Panc1 (cell line): ENCODE measurements around the gene TMEM222. TPM values are rescaled to one million over a fixed set of nuclear protein-coding genes. Genes with fewer than 3 reads are reported as not detected.
A peak's percentile ranks its signal among the peaks of the same experiment; 100 is the strongest.

Experiments used
- ATAC-seq: fragments of 200-7000 bp; cut with Tn5 transposase; 2 replicates; pipeline ENCODE4 v1.9.1; 2020; ENCODE audit warnings: mild to moderate bottlenecking, moderate library complexity
- BruUV-seq: library from RNA; stranded (reverse); fragments of 400-500 nt; replicated peaks from 2 replicates; lab custom pipeline; 2021; lab: Mats Ljungman, UMichigan
- CTCF ChIA-PET: fragments of 300-600 bp; sonication (Branson Sonifier 250); formaldehyde crosslinking; loops from one replicate; lab custom pipeline; 2022; ENCODE audit warnings: antibody characterized with exemption; lab: Charles Lee
- POLR2A ChIA-PET: fragments of 300-600 bp; sonication (Branson Sonifier 250); formaldehyde crosslinking; loops from one replicate; lab custom pipeline; 2022; ENCODE audit warnings: antibody characterized with exemption; lab: Charles Lee
- DNase-seq: peaks from one replicate; pipeline ENCODE4 v3.0.0-alpha.2; 2010; ENCODE audit warnings: low read depth, low spot score
- H3K27ac ChIP-seq: 2 replicates; pipeline ENCODE4 v1.5.1; 2011; ENCODE audit warnings: mild to moderate bottlenecking, low read length, inconsistent platforms
- H3K27me3 ChIP-seq: fragments of 200-500 bp; sonication (Bioruptor generic); 2 replicates; pipeline ENCODE4 v1.6.0; 2014; ENCODE audit warnings: low read length, inconsistent platforms; ENCODE audit not compliant: control insufficient read depth, insufficient read depth
- H3K36me3 ChIP-seq: fragments of 200-500 bp; sonication (Bioruptor generic); 2 replicates; pipeline ENCODE4 v1.5.1; 2014; ENCODE audit warnings: inconsistent platforms, mild to moderate bottlenecking, low read length, moderate library complexity; ENCODE audit not compliant: control insufficient read depth, insufficient read depth
- H3K4me1 ChIP-seq: 2 replicates; pipeline ENCODE4 v1.5.1; 2011; ENCODE audit warnings: inconsistent platforms, mild to moderate bottlenecking, low read length, moderate library complexity; ENCODE audit not compliant: control insufficient read depth, insufficient read depth
- H3K4me3 ChIP-seq, 2 experiments: 2 replicates each; pipeline ENCODE4 v1.5.1; 2011 to 2012; ENCODE audit warnings: low read depth in 2 of 2, low read length in 2 of 2, mild to moderate bottlenecking in 2 of 2, inconsistent platforms in 1 of 2, moderate library complexity in 1 of 2
- H3K9me3 ChIP-seq: fragments of 200-500 bp; sonication (Bioruptor generic); 2 replicates; pipeline ENCODE4 v1.5.1; 2014; ENCODE audit warnings: low read depth, mild to moderate bottlenecking, inconsistent platforms, low read length, moderate library complexity; ENCODE audit not compliant: control insufficient read depth, insufficient read depth
- CTCF ChIP-seq: fragments of 450-650 bp; IDR thresholded peaks from 2 replicates; pipeline ENCODE4 v1.5.1; 2017; ENCODE audit warnings: mild to moderate bottlenecking
- POLR2AphosphoS5 ChIP-seq: IDR thresholded peaks from 2 replicates; pipeline ENCODE4 v1.6.1; 2012; ENCODE audit warnings: mild to moderate bottlenecking, low read depth, low read length, moderate library complexity
- REST ChIP-seq, 2 experiments: IDR thresholded peaks; 2 replicates each; pipeline ENCODE4 v1.6.1; 2011 to 2012; ENCODE audit warnings: low read depth in 2 of 2, control low read depth in 1 of 2, low read length in 1 of 2, mild to moderate bottlenecking in 1 of 2, moderate library complexity in 1 of 2; ENCODE audit not compliant: insufficient read depth in 1 of 2
- SIN3A ChIP-seq: IDR thresholded peaks from 2 replicates; pipeline ENCODE4 v1.6.1; 2012; ENCODE audit warnings: low read depth, mild to moderate bottlenecking, low read length, moderate library complexity, borderline replicate concordance; ENCODE audit not compliant: insufficient read depth
- TCF7L2 ChIP-seq: IDR thresholded peaks from 2 replicates; pipeline ENCODE4 v1.6.1; 2011; ENCODE audit warnings: mild to moderate bottlenecking, low read depth, low read length, inconsistent platforms
- in situ Hi-C: cut with HindIII; loops from 2 replicates; pipeline ENCODE4 v1.10.0; 2016; ENCODE audit warnings: low sequenced_read_pairs, low pct_unique_long_range_greater_than_20kb
- intact Hi-C: fragments of 100-400 bp; cut with micrococcal nuclease; formaldehyde crosslinking; loops from one replicate; pipeline ENCODE4 v1.10.0; 2022; ENCODE audit not compliant: unreplicated experiment
- total RNA-seq: library from RNA; stranded (reverse); gene quantifications from one replicate; pipeline ENCODE4 v1.2.1, GENCODE V29; 2021; ENCODE audit not compliant: unreplicated experiment

The TMEM222 gene
- total RNA-seq, 1 experiment from 2014 or later, result 55.3 TPM

GRCh38 chr1:27364696-27365371, 42.9 kb downstream of the TMEM222 start:
- Histone ChIP-seq H3K27ac (peak overlapping the region; percentile 82), H3K9me3 (no peaks in the 10 kb centered on the region), H3K36me3 (no peaks in the 10 kb centered on the region; the same call in 1 of the 2 replicates), H3K4me3 (peak overlapping the region; percentile 74 to 77), H3K27me3 (no peaks in the 10 kb centered on the region), H3K4me1 (peaks cover 15% of the 10 kb centered on the region)
- ChIA-PET CTCF (interaction anchor here (0.5 to 2.3 kb wide), 7 partner anchors 7 to 1013 kb away, joined by 3 to 16 read pairs (median 7); partner anchors contain the start of gene SLC9A1), POLR2A (interaction anchor here (0.6 to 1.0 kb wide), 2 partner anchors 20 to 208 kb away, joined by 3 to 10 read pairs; no protein-coding TSS in a partner anchor)
- ATAC-seq, result no peak; the same call in none of the 2 replicates
- BruUV-seq, result no TSS peak
- no peak for DNase-seq
- in situ Hi-C loops (no loop called here), intact Hi-C loops (no loop called here)
- TF ChIP-seq CTCF (no peak), REST (IDR thresholded peaks at IDR 0.05; ENCODE audit: insufficient read depth in 1 of 2, low read depth in 2 of 2, low read length in 1 of 2) (no peak), TCF7L2 (no peak), POLR2AphosphoS5 (no peak), SIN3A (no peak)

- ChIA-PET CTCF (interaction anchor here (0.5 to 2.3 kb wide), 15 partner anchors 8 to 1196 kb away, joined by 3 to 16 read pairs (median 6); partner anchors contain the start of genes SLC9A1 and ZNF593), POLR2A (interaction anchor here (0.6 to 1.0 kb wide), 4 partner anchors 10 to 209 kb away, joined by 3 to 10 read pairs (median 3); no protein-coding TSS in a partner anchor)
- H3K36me3 ChIP-seq, result no peaks in the 10 kb centered on the region; the same call in 1 of the 2 replicates
- intact Hi-C loops (no loop called here), in situ Hi-C loops (no loop called here)
- H3K27ac ChIP-seq, result peak overlapping the region; percentile 82
- H3K9me3 ChIP-seq, result no peaks in the 10 kb centered on the region
- DNase-seq (peak; percentile 87), ATAC-seq (peak; percentile 86)
- no peaks in the 10 kb centered on the region for H3K27me3 ChIP-seq
- BruUV-seq, result no TSS peak
- peak overlapping the region; percentile 74 to 77 for H3K4me3 ChIP-seq
- no peak for TF ChIP-seq CTCF
- TF ChIP-seq REST (IDR thresholded peaks at IDR 0.05; ENCODE audit: insufficient read depth in 1 of 2, low read depth in 2 of 2, low read length in 1 of 2), result no peak
- TF ChIP-seq TCF7L2, result no peak
- TF ChIP-seq POLR2AphosphoS5, result no peak; the same call in 1 of the 2 replicates
- TF ChIP-seq SIN3A, result no peak
- peaks cover 15% of the 10 kb centered on the region for H3K4me1 ChIP-seq
These were observed 43.6 kb downstream of the TMEM222 start for GRCh38 chr1:27365372-27366112.
